HepG2 (cell line): Measurements from ENCODE around the gene TMEM196. TPM values are rescaled to one million over a fixed set of nuclear protein-coding genes. Genes with fewer than 3 reads are reported as not detected.

Source experiments
- ATAC-seq: fragments of 200-7000 bp; cut with Tn5 transposase; 3 replicates; pipeline ENCODE4 v1.9.1; 2020; ENCODE audit warnings: mild to moderate bottlenecking, moderate library complexity
- BruUV-seq: library from RNA; stranded (reverse); fragments of 400-500 nt; replicated peaks from 2 replicates; lab custom pipeline; 2021; lab: Mats Ljungman, UMichigan
- CTCF ChIA-PET: fragments of 300-600 bp; formaldehyde crosslinking; extraction: SDS; loops from one replicate; lab custom pipeline; 2021; ENCODE audit warnings: low total read pairs, inconsistent platforms, low intra/inter-chr PET ratio; lab: Yijun Ruan, JAX
- POLR2A ChIA-PET: fragments of 350-600 bp; sonication (Branson Sonifier 250); formaldehyde crosslinking; loops from one replicate; lab custom pipeline; 2020; ENCODE audit warnings: antibody characterized with exemption, inconsistent platforms; lab: Yijun Ruan, JAX
- DNase-seq: peaks from one replicate; pipeline ENCODE4 v3.0.0-alpha.2; 2015; ENCODE audit warnings: low spot score
- FAIRE-seq: peaks from 3 replicates; lab custom pipeline; 2011; peaks lifted over from hg19 to GRCh38; lab: Jason Lieb, UNC
- H2AFZ ChIP-seq: one replicate; pipeline ENCODE4 v1.6.1; 2011; ENCODE audit warnings: low read length, inconsistent platforms
- H3K27ac ChIP-seq: fragments of 300-600 bp; 3 replicates; pipeline ENCODE4 v1.8.0; 2011; ENCODE audit warnings: mixed run types, mild to moderate bottlenecking, mixed read lengths, low read length, inconsistent platforms; ENCODE audit not compliant: insufficient read depth; ENCODE audit errors: extremely low read length
- H3K27me3 ChIP-seq, 2 experiments: fragments of 200-600 bp in 1 of 2; 2 replicates in 1 of 2; 3 replicates in 1 of 2; pipeline versions ENCODE4 v1.6.0 to v1.8.0; 2011; ENCODE audit warnings: low read length in 2 of 2, mild to moderate bottlenecking in 2 of 2, moderate library complexity in 2 of 2, inconsistent platforms in 1 of 2; ENCODE audit not compliant: insufficient read depth in 2 of 2, control insufficient read depth in 1 of 2
- H3K36me3 ChIP-seq, 2 experiments: fragments of 200-600 bp in 1 of 2; replicated peaks in 1 of 2; 2 replicates in 1 of 2; 3 replicates in 1 of 2; pipeline versions ENCODE4 v1.5.1 to v1.8.0; 2011; ENCODE audit warnings: low read length in 2 of 2, inconsistent platforms in 1 of 2; ENCODE audit not compliant: insufficient read depth in 2 of 2, control insufficient read depth in 1 of 2
- H3K4me1 ChIP-seq: 2 replicates; pipeline ENCODE4 v1.5.1; 2012; ENCODE audit warnings: low read length, inconsistent platforms; ENCODE audit not compliant: insufficient read depth
- H3K4me2 ChIP-seq: 2 replicates; pipeline ENCODE4 v1.6.0; 2011; ENCODE audit warnings: low read depth, low read length, inconsistent platforms
- H3K4me3 ChIP-seq, 3 experiments: fragments of 200-600 bp in 1 of 3; sonication (generic), shearing (Covaris generic) in 1 of 3; replicated peaks in 1 of 3; 2 replicates each; pipeline ENCODE4 v1.5.1; 2011 to 2016; ENCODE audit warnings: low read length in 3 of 3, inconsistent platforms in 2 of 3, low read depth in 2 of 3, mild to moderate bottlenecking in 2 of 3, control low read depth in 1 of 3, mixed read lengths in 1 of 3; ENCODE audit not compliant: insufficient read depth in 1 of 3
- H3K79me2 ChIP-seq: one replicate; pipeline ENCODE4 v1.6.1; 2011; ENCODE audit warnings: low read length, inconsistent platforms; ENCODE audit not compliant: insufficient read depth
- H3K9ac ChIP-seq: 2 replicates; pipeline ENCODE4 v1.6.0; 2011; ENCODE audit warnings: mild to moderate bottlenecking, low read depth, low read length, inconsistent platforms; ENCODE audit not compliant: insufficient read depth
- H3K9me3 ChIP-seq: 2 replicates; pipeline ENCODE4 v1.5.1; 2012; ENCODE audit warnings: mild to moderate bottlenecking, low read length
- H4K20me1 ChIP-seq: 2 replicates; pipeline ENCODE4 v1.6.0; 2011; ENCODE audit warnings: inconsistent platforms, mild to moderate bottlenecking, low read length, moderate library complexity; ENCODE audit not compliant: insufficient read depth
- MAFF ChIP-seq: IDR thresholded peaks from 2 replicates; pipeline ENCODE4 v1.6.1; 2011; ENCODE audit warnings: low read depth, low read length, improper control_type of control experiment
- MAFK ChIP-seq, 2 experiments: IDR thresholded peaks in 1 of 2; conservative IDR thresholded peaks in 1 of 2; 2 replicates each; pipeline ENCODE4 v1.6.1; 2011; ENCODE audit warnings: improper control_type of control experiment in 2 of 2, low read length in 2 of 2
- ZKSCAN5 ChIP-seq: sonication (generic); formaldehyde crosslinking; IDR thresholded peaks from 2 replicates; pipeline ENCODE4 v1.5.1; 2020; ENCODE audit warnings: mild to moderate bottlenecking, missing genetic modification reagents
- ZNF850 ChIP-seq: sonication (generic); formaldehyde crosslinking; conservative IDR thresholded peaks from 2 replicates; pipeline ENCODE4 v1.9.0; 2021; ENCODE audit warnings: mild to moderate bottlenecking, missing genetic modification reagents
- WGBS: methylation state at CpG from one replicate; pipeline ENCODE4 v1.1.6; 2017; ENCODE audit warnings: low lambda C conversion rate; 5-methylcytosine and 5-hydroxymethylcytosine counted together
- in situ Hi-C: cut with HindIII; loops from 2 replicates; pipeline ENCODE4 v1.10.0; 2017; ENCODE audit warnings: low pct_unique_long_range_greater_than_20kb; ENCODE audit not compliant: extremely low pct_ligation_motif_present
- intact Hi-C: fragments of 100-400 bp; cut with micrococcal nuclease; formaldehyde crosslinking; loops from one replicate; pipeline ENCODE4 v1.10.0; 2022; ENCODE audit not compliant: unreplicated experiment
- polyA plus RNA-seq, 8 experiments: library from polyadenylated mRNA; depleted of rRNA in 3 of 8; stranded (reverse) in 7 of 8; unstranded in 1 of 8; fragments of >200 nt; fragmentation: Illumina TruSeq in 4 of 8; extraction: Trizol in 4 of 8; gene quantifications; 2 replicates each; pipeline versions ENCODE4 v1.2.1 to v1.2.3, GENCODE V29; 2011 to 2016; ENCODE audit warnings: low read depth in 4 of 8, missing spikeins in 1 of 8, mixed read lengths in 1 of 8; ENCODE audit not compliant: insufficient read depth in 1 of 8
- total RNA-seq, 5 experiments: library from RNA; depleted of rRNA; stranded (reverse); fragments of >200 nt; fragmentation: Illumina TruSeq; extraction: Trizol; gene quantifications; 2 replicates each; pipeline ENCODE4 v1.2.3, GENCODE V29; 2016; ENCODE audit warnings: low read depth in 1 of 5
- TF ChIP-seq, protein P1 (sequence below): sonication (generic); formaldehyde crosslinking; IDR thresholded peaks from 2 replicates; pipeline ENCODE4 v1.4.0; 2020; ENCODE audit warnings: missing genetic modification reagents

Gene TMEM196
- total and polyA plus RNA-seq, 2 of the 13 experiments (the other 11 are each of a cell fraction or from before 2014, with no cell fraction given), result not detected

DNA sequence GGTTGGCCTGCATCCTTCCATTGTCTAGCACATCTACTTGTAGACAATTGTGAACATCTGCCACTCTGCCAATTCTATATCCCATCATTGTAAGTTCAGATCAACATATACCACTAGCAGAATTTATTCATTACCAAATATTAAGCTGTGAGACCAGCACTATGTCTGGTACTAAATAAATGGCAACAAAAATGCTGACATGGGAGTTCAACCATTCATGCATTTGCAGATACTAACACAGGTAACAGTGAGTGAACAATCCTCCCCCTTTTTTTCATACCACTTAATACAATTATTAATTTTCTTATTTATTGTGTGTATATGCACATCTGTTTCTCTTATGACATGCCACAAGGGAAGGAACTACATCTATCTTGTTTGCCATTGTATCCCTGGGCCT is 76.5 kb downstream of the TMEM196 start:
- no peaks in the 10 kb centered on the region for H3K27me3 ChIP-seq
- ChIA-PET CTCF (no interaction called here), POLR2A (interaction anchor here (1.1 kb wide), 1 partner anchor 12 kb away, joined by 3 read pairs; the partner anchor contains the start of gene POLR1F)
- H3K27ac ChIP-seq, result no peak overlapping the region
- peaks cover 7% of the 10 kb centered on the region for H3K4me1 ChIP-seq
- in situ Hi-C loops (no loop called here), intact Hi-C loops (no loop called here)
- DNase-seq (no peak), ATAC-seq (no peak), FAIRE-seq (no peak)
- H3K9ac ChIP-seq, result no peak overlapping the region
- peaks cover 2 to 13% of the 10 kb centered on the region in 2 experiments; a peak in 3 of 5 replicates for H3K36me3 ChIP-seq
- no peak overlapping the region for H2AFZ ChIP-seq
- H3K79me2 ChIP-seq, result no peaks in the 10 kb centered on the region
- no peak overlapping the region for H3K4me2 ChIP-seq
- H3K4me3 ChIP-seq, result no peak overlapping the region
- TF ChIP-seq MAFK (conservative IDR thresholded peaks at IDR 0.05 in 1 of 2, IDR thresholded peaks at IDR 0.05 in 1 of 2; ENCODE audit: low read length in 2 of 2) (peak; percentile 61 to 76), MAFF (peak; percentile 62), ZKSCAN5 (CRISPR knock-in tag) (no peak)
- BruUV-seq, result no TSS peak
- H3K9me3 ChIP-seq, result no peaks in the 10 kb centered on the region
- no peaks in the 10 kb centered on the region for H4K20me1 ChIP-seq

DNA sequence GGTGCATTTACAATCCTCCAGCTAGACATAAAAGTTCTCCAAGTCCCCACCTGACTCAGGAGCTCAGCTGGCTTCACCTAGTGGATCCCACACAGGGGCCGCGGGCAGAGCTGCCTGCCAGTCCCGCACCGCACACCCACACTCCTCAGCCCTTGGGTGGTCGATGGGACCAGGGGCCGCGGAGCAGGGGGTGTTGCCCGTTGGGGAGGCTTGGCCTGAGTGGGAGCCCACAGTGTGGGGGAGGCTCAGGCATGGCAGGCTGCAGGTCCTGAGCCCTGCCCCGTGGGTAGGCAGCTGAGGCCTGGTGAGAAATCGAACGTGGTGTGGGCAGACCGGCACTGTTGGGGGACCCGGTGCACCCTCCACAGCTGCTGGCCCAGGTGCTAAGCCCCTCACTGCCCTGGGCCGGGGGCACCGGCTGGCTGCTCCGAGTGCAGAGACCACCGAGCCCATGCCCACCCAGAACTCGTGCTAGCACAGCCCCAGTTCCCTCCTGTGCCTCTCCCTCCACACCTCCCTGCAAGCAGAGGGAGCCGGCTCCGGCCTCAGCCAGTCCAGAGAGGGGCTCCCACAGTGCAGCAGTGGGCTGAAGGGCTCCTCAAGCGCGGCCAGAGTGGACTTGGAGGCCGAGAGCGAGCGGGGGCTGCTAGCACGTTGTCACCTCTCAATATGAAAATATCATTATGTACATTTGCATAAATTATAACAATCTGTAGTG is 81.1 kb downstream of the TMEM196 start:
- FAIRE-seq, result no peak
- TF ChIP-seq, protein P1, sequence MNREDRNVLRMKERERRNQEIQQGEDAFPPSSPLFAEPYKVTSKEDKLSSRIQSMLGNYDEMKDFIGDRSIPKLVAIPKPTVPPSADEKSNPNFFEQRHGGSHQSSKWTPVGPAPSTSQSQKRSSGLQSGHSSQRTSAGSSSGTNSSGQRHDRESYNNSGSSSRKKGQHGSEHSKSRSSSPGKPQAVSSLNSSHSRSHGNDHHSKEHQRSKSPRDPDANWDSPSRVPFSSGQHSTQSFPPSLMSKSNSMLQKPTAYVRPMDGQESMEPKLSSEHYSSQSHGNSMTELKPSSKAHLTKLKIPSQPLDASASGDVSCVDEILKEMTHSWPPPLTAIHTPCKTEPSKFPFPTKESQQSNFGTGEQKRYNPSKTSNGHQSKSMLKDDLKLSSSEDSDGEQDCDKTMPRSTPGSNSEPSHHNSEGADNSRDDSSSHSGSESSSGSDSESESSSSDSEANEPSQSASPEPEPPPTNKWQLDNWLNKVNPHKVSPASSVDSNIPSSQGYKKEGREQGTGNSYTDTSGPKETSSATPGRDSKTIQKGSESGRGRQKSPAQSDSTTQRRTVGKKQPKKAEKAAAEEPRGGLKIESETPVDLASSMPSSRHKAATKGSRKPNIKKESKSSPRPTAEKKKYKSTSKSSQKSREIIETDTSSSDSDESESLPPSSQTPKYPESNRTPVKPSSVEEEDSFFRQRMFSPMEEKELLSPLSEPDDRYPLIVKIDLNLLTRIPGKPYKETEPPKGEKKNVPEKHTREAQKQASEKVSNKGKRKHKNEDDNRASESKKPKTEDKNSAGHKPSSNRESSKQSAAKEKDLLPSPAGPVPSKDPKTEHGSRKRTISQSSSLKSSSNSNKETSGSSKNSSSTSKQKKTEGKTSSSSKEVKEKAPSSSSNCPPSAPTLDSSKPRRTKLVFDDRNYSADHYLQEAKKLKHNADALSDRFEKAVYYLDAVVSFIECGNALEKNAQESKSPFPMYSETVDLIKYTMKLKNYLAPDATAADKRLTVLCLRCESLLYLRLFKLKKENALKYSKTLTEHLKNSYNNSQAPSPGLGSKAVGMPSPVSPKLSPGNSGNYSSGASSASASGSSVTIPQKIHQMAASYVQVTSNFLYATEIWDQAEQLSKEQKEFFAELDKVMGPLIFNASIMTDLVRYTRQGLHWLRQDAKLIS, result no peak
- TF ChIP-seq ZNF850, result 0 out of 2 replicates have a peak, but pooled peaks have one; percentile 42
- TF ChIP-seq, all 625 proteins: peak for 1
- 63% methylated on average over 15 of the region's 26 CpGs for WGBS

More for the DNA sequence above, 81.1 kb downstream of the TMEM196 start:
- H3K36me3 ChIP-seq, result peaks cover 0 to 2% of the 10 kb centered on the region in 2 experiments; a peak in 1 of 5 replicates
- H3K4me3 ChIP-seq, result no peak overlapping the region
- no peaks in the 10 kb centered on the region for H3K79me2 ChIP-seq
- no peak overlapping the region for H3K27ac ChIP-seq
- CTCF ChIA-PET, result no interaction called here
- ATAC-seq, result no peak
- POLR2A ChIA-PET, result no interaction called here
- intact Hi-C loops (no loop called here), in situ Hi-C loops (no loop called here)
- no peaks in the 10 kb centered on the region for H3K27me3 ChIP-seq
- no peak overlapping the region for H3K9ac ChIP-seq
- DNase-seq, result no peak
- no peak overlapping the region for H3K4me2 ChIP-seq
- no peaks in the 10 kb centered on the region for H4K20me1 ChIP-seq
- BruUV-seq, result no TSS peak
- H3K9me3 ChIP-seq, result no peaks in the 10 kb centered on the region
- H3K4me1 ChIP-seq, result no peaks in the 10 kb centered on the region
- H2AFZ ChIP-seq, result no peak overlapping the region
